Keratinocyte (primary cell): Measurements from ENCODE around the gene CCL20. TPM values are rescaled to one million over a fixed set of nuclear protein-coding genes. Genes with fewer than 3 reads are reported as not detected.

Experiments
- DNase-seq: peaks from one replicate; pipeline ENCODE4 v3.0.0-alpha.2; 2011; ENCODE audit warnings: low read depth, missing footprints, low spot score
- FAIRE-seq: peaks from 2 replicates; lab custom pipeline; 2011; peaks lifted over from hg19 to GRCh38; lab: Jason Lieb, UNC
- H2AFZ ChIP-seq: 2 replicates; pipeline ENCODE4 v1.6.0; 2012; ENCODE audit warnings: low read length, control low read depth, inconsistent platforms; ENCODE audit not compliant: control insufficient read depth
- H3K27ac ChIP-seq: 2 replicates; pipeline ENCODE4 v1.5.1; 2011; ENCODE audit warnings: low read length; ENCODE audit not compliant: control insufficient read depth, insufficient read depth
- H3K27me3 ChIP-seq: 3 replicates; pipeline ENCODE4 v1.6.0; 2011; ENCODE audit warnings: low read length; ENCODE audit not compliant: control insufficient read depth, insufficient read depth; ENCODE audit errors: extremely low read depth
- H3K36me3 ChIP-seq, 2 experiments: 2 replicates in 1 of 2; 3 replicates in 1 of 2; pipeline ENCODE4 v1.5.1; 2011; ENCODE audit warnings: low read length in 2 of 2, mild to moderate bottlenecking in 1 of 2; ENCODE audit not compliant: control insufficient read depth in 2 of 2, insufficient read depth in 2 of 2; ENCODE audit errors: extremely low read depth in 1 of 2
- H3K4me1 ChIP-seq: 3 replicates; pipeline ENCODE4 v1.5.1; 2011; ENCODE audit warnings: low read length; ENCODE audit not compliant: control insufficient read depth, insufficient read depth; ENCODE audit errors: extremely low read depth
- H3K4me2 ChIP-seq: 3 replicates; pipeline ENCODE4 v1.6.0; 2011; ENCODE audit warnings: low read depth, low read length; ENCODE audit not compliant: control insufficient read depth, insufficient read depth; ENCODE audit errors: extremely low read depth
- H3K4me3 ChIP-seq, 3 experiments: fragments of 200-600 bp in 1 of 3; sonication (generic) in 1 of 3; 2 replicates in 2 of 3; 3 replicates in 1 of 3; pipeline ENCODE4 v1.5.1; 2011 to 2016; ENCODE audit warnings: low read length in 3 of 3, mild to moderate bottlenecking in 3 of 3, control low read depth in 2 of 3, inconsistent platforms in 1 of 3, low read depth in 1 of 3, mixed read lengths in 1 of 3, mixed run types in 1 of 3, moderate library complexity in 1 of 3; ENCODE audit not compliant: control insufficient read depth in 2 of 3, insufficient read depth in 2 of 3; ENCODE audit errors: extremely low read depth in 1 of 3
- H3K79me2 ChIP-seq: 2 replicates; pipeline ENCODE4 v1.6.0; 2012; ENCODE audit warnings: low read length; ENCODE audit not compliant: control insufficient read depth, insufficient read depth
- H3K9ac ChIP-seq: 3 replicates; pipeline ENCODE4 v1.6.0; 2011; ENCODE audit warnings: low read length; ENCODE audit not compliant: control insufficient read depth, insufficient read depth; ENCODE audit errors: extremely low read depth
- H3K9me1 ChIP-seq: 3 replicates; pipeline ENCODE4 v1.6.0; 2011; ENCODE audit warnings: low read length; ENCODE audit not compliant: control insufficient read depth, insufficient read depth; ENCODE audit errors: extremely low read depth
- H3K9me3 ChIP-seq: 2 replicates; pipeline ENCODE4 v1.5.1; 2012; ENCODE audit warnings: low read depth, low read length; ENCODE audit not compliant: control insufficient read depth
- H4K20me1 ChIP-seq: 3 replicates; pipeline ENCODE4 v1.6.0; 2011; ENCODE audit warnings: low read length; ENCODE audit not compliant: control insufficient read depth, insufficient read depth; ENCODE audit errors: extremely low read depth
- CTCF ChIP-seq, 3 experiments: IDR thresholded peaks in 1 of 3; conservative IDR thresholded peaks in 1 of 3; optimal IDR thresholded peaks in 1 of 3; 2 replicates in 2 of 3; 3 replicates in 1 of 3; pipeline versions ENCODE3 to v1.5.1; 2011; ENCODE audit warnings: low read length in 3 of 3, mild to moderate bottlenecking in 3 of 3, moderate library complexity in 2 of 3, control low read depth in 1 of 3, inconsistent platforms in 1 of 3; ENCODE audit not compliant: insufficient read depth in 2 of 3; ENCODE audit errors: extremely low read depth in 1 of 3
- EZH2 ChIP-seq: IDR thresholded peaks from one replicate; pipeline ENCODE4 v1.6.1; 2012; ENCODE audit warnings: inconsistent platforms, mild to moderate bottlenecking, low read length, moderate library complexity
- dilution Hi-C: fragments of 300-500 bp; cut with MboI; formaldehyde crosslinking; loops from one replicate; pipeline ENCODE4 v1.7.0; 2020; ENCODE audit warnings: low sequenced_read_pairs; ENCODE audit not compliant: extremely low pct_ligation_motif_present
- polyA minus RNA-seq, 3 experiments: library from RNA; depleted of rRNA, polyadenylated mRNA; stranded (reverse); fragments of >200 nt; gene quantifications; 1 replicate in 1 of 3; 2 replicates in 1 of 3; 3 replicates in 1 of 3; pipeline ENCODE4 v1.2.3, GENCODE V29; 2011
- polyA plus RNA-seq, 5 experiments: library from polyadenylated mRNA; depleted of rRNA in 3 of 5; stranded (reverse) in 3 of 5; stranded (forward) in 1 of 5; unstranded in 1 of 5; fragments of >200 nt; gene quantifications; 1 replicate in 1 of 5; 2 replicates in 3 of 5; 3 replicates in 1 of 5; pipeline versions ENCODE4 v1.2.1 to v1.2.3, GENCODE V29; 2011 to 2012; ENCODE audit warnings: missing spikeins in 2 of 5, low read depth in 1 of 5, low replicate concordance in 1 of 5

The CCL20 gene
- polyA plus RNA-seq (0.70 to 13.5 TPM (median 5.2 TPM) in 3 replicates), polyA minus RNA-seq (1.5 to 6.9 TPM (median 2.0 TPM) in 3 replicates)
- polyA plus RNA-seq (2011; ENCODE audit: low read depth): 3.1 TPM
- 1.3 and 2.9 TPM in 2 replicates for polyA plus RNA-seq (2011; cell fraction: cytosol; rRNA removed)
- 4.0 and 4.7 TPM in 2 replicates for polyA plus RNA-seq (2011; cell fraction: nucleus; rRNA removed)
- 1.0 and 11.7 TPM in 2 replicates for polyA plus RNA-seq (2012; ENCODE audit: low replicate concordance)
- polyA minus RNA-seq (2011; cell fraction: cytosol; rRNA and poly(A)+ RNA removed): not detected
- 2.1 and 3.4 TPM in 2 replicates for polyA minus RNA-seq (2011; cell fraction: nucleus; rRNA and poly(A)+ RNA removed)

GRCh38 chr2:227813562-227814353 is at the start of gene CCL20:
TSS of gene CCL20 (plus strand) at chr2:227813842. CDS start at chr2:227813912, 70 bp downstream.
- TF ChIP-seq EZH2 (no peak), CTCF (optimal IDR thresholded peaks at IDR 0.05 in 1 of 3, IDR thresholded peaks at IDR 0.05 in 1 of 3, conservative IDR thresholded peaks at IDR 0.05 in 1 of 3; ENCODE audit: extremely low read depth in 1 of 3, insufficient read depth in 2 of 3, low read length in 3 of 3) (no peak)
- H3K27me3 ChIP-seq: no peaks in the 10 kb centered on the region
- FAIRE-seq (no peak), DNase-seq (no peak)
- no peak within 1 kb of the TSS for H3K27ac ChIP-seq
- no peaks in the 10 kb centered on the region for H3K79me2 ChIP-seq
- no peak within 1 kb of the TSS for H3K9ac ChIP-seq
- H3K9me1 ChIP-seq: no peaks in the 10 kb centered on the region
- H4K20me1 ChIP-seq: no peaks in the 10 kb centered on the region
- dilution Hi-C loops: no loop called here
- peak within 1 kb of the TSS; percentile 6 for H3K4me2 ChIP-seq
- no peaks in the 10 kb centered on the region for H3K9me3 ChIP-seq
- H2AFZ ChIP-seq: no peak within 1 kb of the TSS
- H3K4me1 ChIP-seq: peaks cover 23% of the 10 kb centered on the region
- H3K36me3 ChIP-seq: peaks cover 0 to 6% of the 10 kb centered on the region in 2 experiments
- peak within 1 kb of the TSS in 1 of 3 experiments; percentile 15 for H3K4me3 ChIP-seq

- Histone ChIP-seq H3K9me3 (no peaks in the 10 kb centered on the region), H3K4me2 (no peak overlapping the region), H3K36me3 (no peaks in the 10 kb centered on the region), H3K79me2 (no peaks in the 10 kb centered on the region), H3K9ac (no peak overlapping the region), H3K9me1 (no peaks in the 10 kb centered on the region), H4K20me1 (no peaks in the 10 kb centered on the region), H3K27me3 (no peaks in the 10 kb centered on the region), H3K27ac (no peak overlapping the region), H3K4me1 (no peaks in the 10 kb centered on the region), H3K4me3 (no peak overlapping the region), H2AFZ (peak overlapping the region; percentile 26)
- FAIRE-seq (peak; percentile 67), DNase-seq (no peak)
- TF ChIP-seq EZH2 (no peak), CTCF (optimal IDR thresholded peaks at IDR 0.05 in 1 of 3, IDR thresholded peaks at IDR 0.05 in 1 of 3, conservative IDR thresholded peaks at IDR 0.05 in 1 of 3; ENCODE audit: extremely low read depth in 1 of 3, insufficient read depth in 2 of 3, low read length in 3 of 3) (no peak)
- dilution Hi-C loops: no loop called here
Observed at GRCh38 chr2:227765788-227766372, 47.8 kb upstream of the CCL20 start.
